ENCODE results near the gene PCDHGA3.

- TF ChIP-seq CTCF (IDR thresholded peaks at IDR 0.05; ENCODE audit: low read depth, low read length): no peak
- TF ChIP-seq EZH2phosphoT487 (IDR thresholded peaks at IDR 0.05; ENCODE audit: low read depth): no peak
Observed at GRCh38 chr5:141356950-141357349, 13.3 kb downstream of the PCDHGA3 start.

Measured in OCI-LY3 (cell line).